GM12878 (cell line): ENCODE data around the gene FBRSL1. TPM values are rescaled to one million over a fixed set of nuclear protein-coding genes. Genes with fewer than 3 reads are reported as not detected.
A peak's percentile ranks its signal among the peaks of the same experiment; 100 is the strongest.

Experiments used
- ATAC-seq: fragments of 200-7000 bp; cut with Tn5 transposase; 3 replicates; pipeline ENCODE4 v1.9.1; 2020; ENCODE audit warnings: mild to moderate bottlenecking, moderate library complexity
- BruUV-seq: library from RNA; stranded (reverse); fragments of 400-500 nt; replicated peaks from 2 replicates; lab custom pipeline; 2021; lab: Mats Ljungman, UMichigan
- CTCF ChIA-PET: fragments of 300-600 bp; sonication (Branson Sonifier 250); formaldehyde crosslinking; extraction: SDS; loops from one replicate; lab custom pipeline; 2021; ENCODE audit warnings: inconsistent platforms; lab: Yijun Ruan, JAX
- POLR2A ChIA-PET: fragments of 350-600 bp; formaldehyde crosslinking; extraction: SDS; loops from one replicate; lab custom pipeline; 2021; ENCODE audit warnings: inconsistent platforms; lab: Charles Lee
- RAD21 ChIA-PET: fragments of 300-600 bp; sonication (Branson Sonifier 250); formaldehyde crosslinking; loops from one replicate; lab custom pipeline; 2023; ENCODE audit warnings: antibody characterized with exemption; ENCODE audit not compliant: unreplicated experiment; lab: Charles Lee
- SMC1A ChIA-PET: fragments of 300-600 bp; sonication (Branson Sonifier 250); formaldehyde crosslinking; loops from one replicate; lab custom pipeline; 2023; ENCODE audit not compliant: unreplicated experiment, uncharacterized antibody; lab: Charles Lee
- DNase-seq: peaks from one replicate; pipeline ENCODE4 v3.0.0-alpha.2; 2011; ENCODE audit warnings: low read depth, low spot score
- FAIRE-seq: peaks from 3 replicates; lab custom pipeline; 2011; peaks lifted over from hg19 to GRCh38; lab: Jason Lieb, UNC
- H2AFZ ChIP-seq: 2 replicates; pipeline ENCODE4 v1.6.0; 2011; ENCODE audit warnings: low read depth, low read length, control low read depth; ENCODE audit not compliant: control insufficient read depth
- H3K27ac ChIP-seq: 2 replicates; pipeline ENCODE4 v1.5.1; 2011; ENCODE audit warnings: control low read depth; ENCODE audit not compliant: control insufficient read depth, insufficient read depth
- H3K27me3 ChIP-seq, 2 experiments: replicated peaks in 1 of 2; 2 replicates each; pipeline versions ENCODE4 v1.6.0 to v1.6.1; 2011; ENCODE audit warnings: low read length in 1 of 2; ENCODE audit not compliant: control insufficient read depth in 2 of 2, insufficient read depth in 2 of 2
- H3K36me3 ChIP-seq, 2 experiments: 2 replicates each; pipeline ENCODE4 v1.5.1; 2011; ENCODE audit warnings: low read length in 1 of 2; ENCODE audit not compliant: control insufficient read depth in 2 of 2, insufficient read depth in 2 of 2
- H3K4me1 ChIP-seq: 2 replicates; pipeline ENCODE4 v1.6.1; 2011; ENCODE audit warnings: mild to moderate bottlenecking, low read length, moderate library complexity, mixed read lengths; ENCODE audit not compliant: control insufficient read depth, insufficient read depth
- H3K4me2 ChIP-seq: 2 replicates; pipeline ENCODE4 v1.6.0; 2011; ENCODE audit warnings: control low read depth; ENCODE audit not compliant: control insufficient read depth, insufficient read depth
- H3K4me3 ChIP-seq: fragments of 200-600 bp; sonication (generic); 2 replicates; pipeline ENCODE4 v1.5.1; 2016
- H3K79me2 ChIP-seq: 2 replicates; pipeline ENCODE4 v1.6.0; 2011; ENCODE audit warnings: low read length; ENCODE audit not compliant: control insufficient read depth, insufficient read depth
- H3K9ac ChIP-seq: 2 replicates; pipeline ENCODE4 v1.8.0; 2011; ENCODE audit warnings: low read length, control low read depth, mixed read lengths; ENCODE audit not compliant: control insufficient read depth, insufficient read depth
- H3K9me3 ChIP-seq: replicated peaks from 3 replicates; pipeline ENCODE4 v1.5.1; 2011; ENCODE audit warnings: mild to moderate bottlenecking, low read length; ENCODE audit not compliant: control insufficient read depth, insufficient read depth
- H4K20me1 ChIP-seq: 2 replicates; pipeline ENCODE4 v1.6.0; 2011; ENCODE audit not compliant: control insufficient read depth, insufficient read depth
- BRCA1 ChIP-seq: IDR thresholded peaks from 2 replicates; pipeline ENCODE4 v1.6.1; 2011; ENCODE audit warnings: low read depth, low read length, improper control_type of control experiment
- CBFB ChIP-seq: IDR thresholded peaks from 2 replicates; pipeline ENCODE4 v1.6.1; 2016; ENCODE audit warnings: antibody characterized with exemption, low read depth
- CHD1 ChIP-seq: IDR thresholded peaks from 2 replicates; pipeline ENCODE4 v1.6.1; 2012; ENCODE audit warnings: low read depth, low read length, improper control_type of control experiment
- CHD2 ChIP-seq: IDR thresholded peaks from 2 replicates; pipeline ENCODE4 v1.6.1; 2011; ENCODE audit warnings: low read depth, low read length, improper control_type of control experiment, borderline replicate concordance
- EGR1 ChIP-seq, 2 experiments: IDR thresholded peaks; 1 replicate in 1 of 2; 2 replicates in 1 of 2; pipeline ENCODE4 v1.6.1; 2011 to 2012; ENCODE audit warnings: low read depth in 2 of 2, low read length in 2 of 2, borderline replicate concordance in 1 of 2, mild to moderate bottlenecking in 1 of 2, moderate library complexity in 1 of 2
- GATAD2B ChIP-seq: fragments of 450-650 bp; conservative IDR thresholded peaks from 2 replicates; pipeline ENCODE4 v1.6.1; 2017; ENCODE audit warnings: low read depth, mild to moderate bottlenecking, moderate library complexity
- HDAC6 ChIP-seq: fragments of 200-600 bp; sonication (generic); IDR thresholded peaks from one replicate; pipeline ENCODE4 v1.8.0; 2017; ENCODE audit warnings: antibody characterized with exemption; ENCODE audit not compliant: unreplicated experiment
- JUNB ChIP-seq: IDR thresholded peaks from 2 replicates; pipeline ENCODE4 v1.6.1; 2016; ENCODE audit warnings: antibody characterized with exemption, mild to moderate bottlenecking
- NFYB ChIP-seq: IDR thresholded peaks from 2 replicates; pipeline ENCODE4 v1.6.1; 2011; ENCODE audit warnings: low read depth, mild to moderate bottlenecking, low read length, improper control_type of control experiment, moderate library complexity; ENCODE audit not compliant: insufficient read depth
- PBX3 ChIP-seq: IDR thresholded peaks from 2 replicates; pipeline ENCODE4 v1.6.1; 2011; ENCODE audit warnings: mild to moderate bottlenecking, low read depth, low read length, moderate library complexity; ENCODE audit not compliant: insufficient replicate concordance
- POLR2AphosphoS2 ChIP-seq: IDR thresholded peaks from 2 replicates; pipeline ENCODE4 v1.6.1; 2011; ENCODE audit warnings: low read depth, mild to moderate bottlenecking, low read length, improper control_type of control experiment, moderate library complexity
- PRDM15 ChIP-seq: fragments of 450-650 bp; formaldehyde crosslinking; IDR thresholded peaks from 2 replicates; pipeline ENCODE4 v1.4.0; 2020; ENCODE audit warnings: mild to moderate bottlenecking, moderate library complexity
- RFX5 ChIP-seq: IDR thresholded peaks from 2 replicates; pipeline ENCODE4 v1.6.1; 2011; ENCODE audit warnings: low read depth, low read length, improper control_type of control experiment
- SPI1 ChIP-seq: IDR thresholded peaks from 2 replicates; pipeline ENCODE4 v1.6.1; 2011; ENCODE audit warnings: low read depth, mild to moderate bottlenecking, low read length, moderate library complexity, borderline replicate concordance; ENCODE audit not compliant: insufficient read depth
- WRNIP1 ChIP-seq: IDR thresholded peaks from 2 replicates; pipeline ENCODE4 v1.6.1; 2011; ENCODE audit warnings: low read depth, low read length, improper control_type of control experiment, borderline replicate concordance
- ZZZ3 ChIP-seq: IDR thresholded peaks from 2 replicates; pipeline ENCODE4 v1.6.1; 2011; ENCODE audit warnings: low read depth; ENCODE audit not compliant: control insufficient read depth, insufficient read length
- WGBS: methylation state at CpG from one replicate; pipeline ENCODE4 v1.1.6; 2016; ENCODE audit warnings: low lambda C conversion rate; ENCODE audit not compliant: insufficient replicate concordance, insufficient coverage; ENCODE audit errors: missing lambda C conversion rate; 5-methylcytosine and 5-hydroxymethylcytosine counted together
- in situ Hi-C: fragments of 300-500 bp; cut with MboI; formaldehyde crosslinking; loops from 9 replicates; pipeline ENCODE4 v1.14.3; 2018; ENCODE audit warnings: mixed read lengths
- intact Hi-C: fragments of 100-400 bp; cut with micrococcal nuclease; formaldehyde crosslinking; loops from one replicate; pipeline ENCODE4 v1.14.2; 2022; ENCODE audit not compliant: unreplicated experiment
- polyA plus RNA-seq, 11 experiments: library from polyadenylated mRNA; depleted of rRNA in 4 of 11; unstranded in 6 of 11; stranded (reverse) in 5 of 11; fragments of >200 nt; fragmentation: Nextera tagmentation in 4 of 11; fragmentation: Illumina TruSeq in 1 of 11; extraction: Ambion mirVana in 4 of 11; extraction: Trizol in 1 of 11; gene quantifications; 1 replicate in 1 of 11; 2 replicates in 10 of 11; pipeline versions ENCODE4 v1.2.1 to v1.2.3, GENCODE V29; 2011 to 2016; ENCODE audit warnings: inconsistent platforms in 2 of 11, missing spikeins in 2 of 11, low read depth in 1 of 11
- total RNA-seq, 4 experiments: library from RNA; depleted of rRNA in 3 of 4; stranded (reverse); fragments of >200 nt in 3 of 4; fragmentation: Illumina TruSeq in 1 of 4; extraction: Trizol in 1 of 4; gene quantifications; 2 replicates each; pipeline versions ENCODE4 v1.2.1 to v1.2.3, GENCODE V29; 2013 to 2021
- TF ChIP-seq, protein P1 (sequence below): IDR thresholded peaks from 2 replicates; pipeline ENCODE4 v1.6.1; 2012; ENCODE audit warnings: mild to moderate bottlenecking, low read depth, low read length

FBRSL1 gene
- total and polyA plus RNA-seq, 10 of the 15 experiments (the other 5 are each of a cell fraction or from before 2014, with no cell fraction given): 0.19 to 55.1 (median 4.1) TPM

GRCh38 chr12:132455565-132455964 lies 34.4 kb upstream of the FBRSL1 start:
- ChIA-PET RAD21 (no interaction called here), CTCF (no interaction called here), POLR2A (no interaction called here), SMC1A (no interaction called here)
- Histone ChIP-seq H3K4me2 (no peak overlapping the region), H3K27ac (no peak overlapping the region), H3K9ac (no peak overlapping the region), H3K4me1 (peaks cover 13% of the 10 kb centered on the region), H3K27me3 (no peaks in the 10 kb centered on the region), H3K9me3 (no peaks in the 10 kb centered on the region; the same call in 2 of the 3 replicates), H3K36me3 (no peaks in the 10 kb centered on the region), H2AFZ (no peak overlapping the region), H3K4me3 (no peak overlapping the region), H4K20me1 (no peaks in the 10 kb centered on the region), H3K79me2 (no peaks in the 10 kb centered on the region)
- BruUV-seq: no TSS peak
- FAIRE-seq: peak; percentile 27
- DNase-seq: no peak
- 73% methylated on average over 15 of the region's 15 CpGs for WGBS
- intact Hi-C loops (no loop called here), in situ Hi-C loops (no loop called here)
- no peak for ATAC-seq
- TF ChIP-seq EGR1 (IDR thresholded peaks at IDR 0.05; ENCODE audit: borderline replicate concordance in 1 of 2, low read depth in 2 of 2, low read length in 2 of 2) (no peak), WRNIP1 (no peak), PRDM15 (CRISPR knock-in tag) (no peak), GATAD2B (no peak), NFYB (no peak), SPI1 (no peak), ZZZ3 (no peak), BRCA1 (no peak), CHD1 (no peak), CBFB (no peak), RFX5 (no peak), JUNB (no peak), CHD2 (no peak), PBX3 (no peak), POLR2AphosphoS2 (no peak), HDAC6 (no peak)
- TF ChIP-seq, protein P1, sequence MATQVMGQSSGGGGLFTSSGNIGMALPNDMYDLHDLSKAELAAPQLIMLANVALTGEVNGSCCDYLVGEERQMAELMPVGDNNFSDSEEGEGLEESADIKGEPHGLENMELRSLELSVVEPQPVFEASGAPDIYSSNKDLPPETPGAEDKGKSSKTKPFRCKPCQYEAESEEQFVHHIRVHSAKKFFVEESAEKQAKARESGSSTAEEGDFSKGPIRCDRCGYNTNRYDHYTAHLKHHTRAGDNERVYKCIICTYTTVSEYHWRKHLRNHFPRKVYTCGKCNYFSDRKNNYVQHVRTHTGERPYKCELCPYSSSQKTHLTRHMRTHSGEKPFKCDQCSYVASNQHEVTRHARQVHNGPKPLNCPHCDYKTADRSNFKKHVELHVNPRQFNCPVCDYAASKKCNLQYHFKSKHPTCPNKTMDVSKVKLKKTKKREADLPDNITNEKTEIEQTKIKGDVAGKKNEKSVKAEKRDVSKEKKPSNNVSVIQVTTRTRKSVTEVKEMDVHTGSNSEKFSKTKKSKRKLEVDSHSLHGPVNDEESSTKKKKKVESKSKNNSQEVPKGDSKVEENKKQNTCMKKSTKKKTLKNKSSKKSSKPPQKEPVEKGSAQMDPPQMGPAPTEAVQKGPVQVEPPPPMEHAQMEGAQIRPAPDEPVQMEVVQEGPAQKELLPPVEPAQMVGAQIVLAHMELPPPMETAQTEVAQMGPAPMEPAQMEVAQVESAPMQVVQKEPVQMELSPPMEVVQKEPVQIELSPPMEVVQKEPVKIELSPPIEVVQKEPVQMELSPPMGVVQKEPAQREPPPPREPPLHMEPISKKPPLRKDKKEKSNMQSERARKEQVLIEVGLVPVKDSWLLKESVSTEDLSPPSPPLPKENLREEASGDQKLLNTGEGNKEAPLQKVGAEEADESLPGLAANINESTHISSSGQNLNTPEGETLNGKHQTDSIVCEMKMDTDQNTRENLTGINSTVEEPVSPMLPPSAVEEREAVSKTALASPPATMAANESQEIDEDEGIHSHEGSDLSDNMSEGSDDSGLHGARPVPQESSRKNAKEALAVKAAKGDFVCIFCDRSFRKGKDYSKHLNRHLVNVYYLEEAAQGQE: no peak
